OCI-LY3 (cell line): ENCODE data around the gene GK.
"Not testable (repeated sequence)": the region's sequence is repeated elsewhere in the genome, so short reads cannot be mapped to it uniquely, and the experiment has no call there.

Experiments used
- H2AFZ ChIP-seq: fragments of 200-600, 300-600 bp; shearing (Covaris generic); 2 replicates; pipeline ENCODE4 v1.6.0; 2014; ENCODE audit warnings: antibody characterized with exemption, low read depth, low read length
- H3K27ac ChIP-seq: fragments of 200-600, 300-600 bp; sonication (generic); 2 replicates; pipeline ENCODE4 v1.5.1; 2014; ENCODE audit warnings: mild to moderate bottlenecking, low read length, moderate library complexity, mixed read lengths
- H3K27me3 ChIP-seq: fragments of 200-600, 300-600 bp; sonication (generic); 2 replicates; pipeline ENCODE4 v1.6.1; 2014; ENCODE audit warnings: low read depth, low read length, mixed read lengths
- H3K36me3 ChIP-seq: fragments of 200-600, 300-600 bp; sonication (generic); replicated peaks from 2 replicates; pipeline ENCODE3; 2014; ENCODE audit warnings: low read depth, low read length, mixed read lengths
- H3K4me1 ChIP-seq: fragments of 300-600, 200-600 bp; sonication (generic); 2 replicates; pipeline ENCODE4 v1.6.1; 2014; ENCODE audit warnings: low read length, mixed read lengths
- H3K4me2 ChIP-seq: fragments of 200-600, 300-600 bp; sonication (generic); 2 replicates; pipeline ENCODE4 v1.6.1; 2014; ENCODE audit warnings: low read length, mixed read lengths
- H3K4me3 ChIP-seq: fragments of 300-600, 200-600 bp; sonication (generic); 2 replicates; pipeline ENCODE4 v1.5.1; 2014; ENCODE audit warnings: antibody characterized with exemption, mild to moderate bottlenecking, low read length, moderate library complexity
- H3K79me2 ChIP-seq: fragments of 300-600, 200-600 bp; shearing (Covaris generic); 2 replicates; pipeline ENCODE4 v1.6.1; 2014; ENCODE audit warnings: mild to moderate bottlenecking, low read length, mixed read lengths
- H3K9ac ChIP-seq: fragments of 300-600, 200-600 bp; shearing (Covaris generic); 2 replicates; pipeline ENCODE4 v1.6.0; 2014; ENCODE audit warnings: mild to moderate bottlenecking, low read length, moderate library complexity
- H3K9me3 ChIP-seq: fragments of 200-600, 300-600 bp; shearing (Covaris generic); 2 replicates; pipeline ENCODE4 v1.6.1; 2014; ENCODE audit warnings: low read length, mixed read lengths; ENCODE audit not compliant: insufficient read depth
- H4K20me1 ChIP-seq: fragments of 200-600, 300-600 bp; sonication (generic); 2 replicates; pipeline ENCODE4 v1.6.1; 2016; ENCODE audit warnings: low read length, mixed read lengths; ENCODE audit not compliant: insufficient read depth
- CTCF ChIP-seq: fragments of 200-600, 300-600 bp; sonication (generic); IDR thresholded peaks from 2 replicates; pipeline ENCODE4 v1.5.1; 2014; ENCODE audit warnings: antibody characterized with exemption, low read length, low read depth
- EZH2phosphoT487 ChIP-seq: fragments of 200-600 bp; shearing (Covaris generic); IDR thresholded peaks from 2 replicates; pipeline ENCODE4 v1.6.1; 2018; ENCODE audit warnings: antibody characterized with exemption, mixed run types, low read depth

The GK gene

GRCh38 chrX:30748342-30748960, 95.2 kb downstream of the GK start:
- Histone ChIP-seq H3K79me2 (no peaks in the 10 kb centered on the region), H3K9ac (no peak overlapping the region), H3K27me3 (no peaks in the 10 kb centered on the region), H3K4me3 (no peak overlapping the region), H3K4me2 (no peak overlapping the region), H4K20me1 (no peaks in the 10 kb centered on the region), H3K36me3 (no peaks in the 10 kb centered on the region), H2AFZ (no peak overlapping the region), H3K9me3 (no peaks in the 10 kb centered on the region), H3K4me1 (peaks cover 6% of the 10 kb centered on the region), H3K27ac (no peak overlapping the region)
- no peak for TF ChIP-seq EZH2phosphoT487
- TF ChIP-seq CTCF, result no peak

- Histone ChIP-seq H3K79me2 (no peaks in the 10 kb centered on the region), H3K27me3 (no peaks in the 10 kb centered on the region), H3K9ac (no peak overlapping the region), H3K36me3 (no peaks in the 10 kb centered on the region), H3K4me3 (no peak overlapping the region), H3K9me3 (no peaks in the 10 kb centered on the region), H2AFZ (no peak overlapping the region), H3K4me1 (peaks cover 6% of the 10 kb centered on the region), H3K4me2 (no peak overlapping the region), H4K20me1 (no peaks in the 10 kb centered on the region), H3K27ac (no peak overlapping the region)
- no peak for TF ChIP-seq CTCF
- TF ChIP-seq EZH2phosphoT487, result no peak
Measured at GRCh38 chrX:30751497-30751896, 98.3 kb downstream of the GK start.

- H3K27me3 ChIP-seq, result no peaks in the 10 kb centered on the region
- peak overlapping the region; percentile 73 for H3K4me2 ChIP-seq
- H3K79me2 ChIP-seq, result no peaks in the 10 kb centered on the region
- peak overlapping the region; percentile 81 for H3K27ac ChIP-seq
- peaks cover 30% of the 10 kb centered on the region for H3K4me1 ChIP-seq
- no peaks in the 10 kb centered on the region for H4K20me1 ChIP-seq
- TF ChIP-seq CTCF, result no peak
- peak overlapping the region; percentile 46 for H3K9ac ChIP-seq
- no peaks in the 10 kb centered on the region for H3K9me3 ChIP-seq
- H3K36me3 ChIP-seq, result no peaks in the 10 kb centered on the region
- no peak overlapping the region for H2AFZ ChIP-seq
- H3K4me3 ChIP-seq, result peak overlapping the region; percentile 46; the same call in 1 of the 2 replicates
Measured at GRCh38 chrX:30762755-30763154, 109.5 kb downstream of the GK start.

GRCh38 chrX:30773764-30774163, 120.5 kb downstream of the GK start:
- H3K9me3 ChIP-seq, H2AFZ ChIP-seq, H3K79me2 ChIP-seq, H3K9ac ChIP-seq, H3K4me1 ChIP-seq, H3K27me3 ChIP-seq, H4K20me1 ChIP-seq, H3K27ac ChIP-seq, H3K4me3 ChIP-seq, H3K36me3 ChIP-seq, H3K4me2 ChIP-seq: not testable (repeated sequence)

GRCh38 chrX:30777575-30777974, 124.4 kb downstream of the GK start:
- Histone ChIP-seq H3K4me2 (no peak overlapping the region), H3K9me3 (no peaks in the 10 kb centered on the region)

More at GRCh38 chrX:30777575-30777974, 124.4 kb downstream of the GK start:
- H3K4me3 ChIP-seq, result no peak overlapping the region
- no peaks in the 10 kb centered on the region for H3K79me2 ChIP-seq
- H3K4me1 ChIP-seq, result peaks cover 6% of the 10 kb centered on the region; the same call in 1 of the 2 replicates
- no peaks in the 10 kb centered on the region for H3K27me3 ChIP-seq
- no peak overlapping the region for H3K27ac ChIP-seq
- TF ChIP-seq CTCF (no peak), EZH2phosphoT487 (no peak)
- no peak overlapping the region for H2AFZ ChIP-seq
- no peaks in the 10 kb centered on the region for H4K20me1 ChIP-seq
- no peaks in the 10 kb centered on the region for H3K36me3 ChIP-seq
- H3K9ac ChIP-seq, result no peak overlapping the region
